ENCODE results near the gene PKLR. TPM values are rescaled to one million over a fixed set of nuclear protein-coding genes. Genes with fewer than 3 reads are reported as not detected.

Gene PKLR
- total and polyA plus RNA-seq, 2 of the 4 experiments (the other 2 are of a cell fraction), result 0.03 TPM; not detected in 1

GRCh38 chr1:155273343-155274245 lies 27.6 kb downstream of the PKLR start, which contains the start of gene CLK2:
TSS of gene CLK2 (minus strand) at chr1:155273504. CDS start at chr1:155270977, 2,527 bp downstream.
- in situ Hi-C loops (cut with MboI; ENCODE audit: low sequenced_read_pairs), result no loop called here
- TF ChIP-seq SMC3 (IDR thresholded peaks at IDR 0.05; ENCODE audit: low read depth, low read length) (no peak), POLR2A (IDR thresholded peaks at IDR 0.05; ENCODE audit: low read depth, low read length) (0 out of 2 replicates have a peak, but pooled peaks have one; percentile 47), USF2 (IDR thresholded peaks at IDR 0.05; ENCODE audit: low read depth, low read length) (peak; percentile 93), RCOR1 (IDR thresholded peaks at IDR 0.05; ENCODE audit: insufficient replicate concordance, low read length) (no peak), NFE2L2 (IDR thresholded peaks at IDR 0.05; ENCODE audit: low read depth, low read length) (no peak), MAZ (IDR thresholded peaks at IDR 0.05; ENCODE audit: borderline replicate concordance, low read depth, low read length) (peak; percentile 67; the same call in 1 of the 2 replicates), BHLHE40 (IDR thresholded peaks at IDR 0.05; ENCODE audit: low read depth, low read length) (peak; percentile 29; the same call in 1 of the 2 replicates), CEBPB (IDR thresholded peaks at IDR 0.05; ENCODE audit: low read depth, low read length) (no peak), MAFK (IDR thresholded peaks at IDR 0.05; ENCODE audit: low read depth, low read length) (no peak), FOS (IDR thresholded peaks at IDR 0.05; ENCODE audit: low read depth, low read length) (no peak), CHD1 (IDR thresholded peaks at IDR 0.05; ENCODE audit: low read depth, low read length) (no peak), RAD21 (IDR thresholded peaks at IDR 0.05; ENCODE audit: low read length) (no peak), RFX5 (IDR thresholded peaks at IDR 0.05; ENCODE audit: low read depth, low read length) (no peak), ELK1 (IDR thresholded peaks at IDR 0.05; ENCODE audit: borderline replicate concordance, low read depth, low read length) (no peak)

More at GRCh38 chr1:155273343-155274245, 27.6 kb downstream of the PKLR start, which contains the start of gene CLK2:
- ChIA-PET POLR2A (ENCODE audit: unreplicated experiment) (interaction anchor here (0.5 to 1.1 kb wide), 2 partner anchors 136 to 273 kb away, joined by 3 read pairs; no protein-coding TSS in a partner anchor), CTCF (interaction anchor here (0.7 to 1.3 kb wide), 4 partner anchors 11 to 101 kb away, joined by 3 to 4 read pairs (median 3); partner anchors contain the start of genes KRTCAP2 and SCAMP3)
- H3K9me3 ChIP-seq (ENCODE audit: control insufficient read depth, insufficient read depth, low read length), result no peaks in the 10 kb centered on the region
- H3K4ac ChIP-seq (ENCODE audit: low read depth, low read length), result peak within 1 kb of the TSS; percentile 90
- peak within 1 kb of the TSS; percentile 90 to 98 for H4K8ac ChIP-seq (ENCODE audit: low read depth in 2 of 2, low read length in 2 of 2)
- DNase-seq, result peak; percentile 88
- H3K79me1 ChIP-seq (ENCODE audit: low read depth in 1 of 2, low read length in 2 of 2), result peaks cover 16 to 47% of the 10 kb centered on the region in 2 experiments
- BruUV-seq (replicated peaks), result no TSS peak
- no peaks in the 10 kb centered on the region for H3K27me3 ChIP-seq (ENCODE audit: control insufficient read depth, insufficient read depth, low read length)
- intact Hi-C loops (cut with micrococcal nuclease), result loop anchor here (2.0 kb wide), 1 partner anchor 49 kb away; no protein-coding TSS in a partner anchor
- H3K4me3 ChIP-seq (ENCODE audit: insufficient read depth, low read depth, low read length), result peak within 1 kb of the TSS; percentile 89
- H3K9ac ChIP-seq (ENCODE audit: low read depth, low read length), result peak within 1 kb of the TSS; percentile 89
- H3K4me1 ChIP-seq (ENCODE audit: control insufficient read depth, insufficient read depth, low read length), result peaks cover 1% of the 10 kb centered on the region
- H4K5ac ChIP-seq (ENCODE audit: low read depth, low read length), result peak within 1 kb of the TSS; percentile 93
- H3K14ac ChIP-seq (replicated peaks; ENCODE audit: low read depth, low read length), result peak within 1 kb of the TSS; percentile 88
- H2BK5ac ChIP-seq (ENCODE audit: low read depth, low read length, poor library complexity, severe bottlenecking), result peak within 1 kb of the TSS; percentile 77
- H2BK15ac ChIP-seq (ENCODE audit: low read depth, low read length), result peak within 1 kb of the TSS; percentile 4; the same call in 1 of the 3 replicates
- peaks cover 18% of the 10 kb centered on the region for H3K36me3 ChIP-seq (ENCODE audit: control insufficient read depth, insufficient read depth, low read length)
- peak within 1 kb of the TSS; percentile 75 for H4K91ac ChIP-seq (ENCODE audit: insufficient read depth, low read depth, low read length)
- H2BK120ac ChIP-seq (ENCODE audit: low read depth, low read length), result peak within 1 kb of the TSS; percentile 14
- peak within 1 kb of the TSS; percentile 93 for H3K23ac ChIP-seq (ENCODE audit: low read depth, low read length)
- peak within 1 kb of the TSS; percentile 92 for H3K4me2 ChIP-seq (ENCODE audit: low read depth, low read length)
- dilution Hi-C loops (cut with HindIII; ENCODE audit: low sequenced_read_pairs, unreplicated experiment), result no loop called here
- WGBS, 2 experiments (ENCODE audit: extremely low coverage in 2 of 2, insufficient read length in 1 of 2), result 18% methylated on average over 22 of the region's 61 CpGs; no CpG with 5 or more reads in 1 of the 2 experiments
- 0 out of 2 replicates have a peak within 1 kb of the TSS, but pooled peaks have one; percentile 0 for H2BK20ac ChIP-seq (ENCODE audit: low read depth, low read length)
- H2AK9ac ChIP-seq (replicated peaks; ENCODE audit: low read depth, low read length, poor library complexity), result peak within 1 kb of the TSS; percentile 94
- peaks cover 14% of the 10 kb centered on the region for H3K9me1 ChIP-seq (ENCODE audit: insufficient read depth, low read length)
- peaks cover 14% of the 10 kb centered on the region; the same call in 1 of the 2 replicates for H4K20me1 ChIP-seq (ENCODE audit: insufficient read depth, low read length)
- peak within 1 kb of the TSS; percentile 76 for H2AK5ac ChIP-seq (ENCODE audit: low read depth, low read length)
- peak within 1 kb of the TSS; percentile 85 for H2AFZ ChIP-seq (replicated peaks; ENCODE audit: low read length, poor library complexity)
- ATAC-seq (ENCODE audit: low read depth), result peak; percentile 88
- H3K18ac ChIP-seq (ENCODE audit: low read depth, low read length), result peak within 1 kb of the TSS; percentile 55
- H3K56ac ChIP-seq (ENCODE audit: extremely low read depth, insufficient read depth, low read length), result peak within 1 kb of the TSS; percentile 49
- peak within 1 kb of the TSS; percentile 89 for H3K27ac ChIP-seq (ENCODE audit: insufficient read depth, low read length)
